ENCODE data around the gene SH3BGRL2.

- TF ChIP-seq CTCF (tag by site-specific recombination; IDR thresholded peaks at IDR 0.05) (no peak), ZNF792 (tag by site-specific recombination; IDR thresholded peaks at IDR 0.05) (no peak), ZNF391 (tag by site-specific recombination; IDR thresholded peaks at IDR 0.05; ENCODE audit: borderline replicate concordance, low read depth) (no peak), ZNF335 (tag by site-specific recombination; conservative IDR thresholded peaks at IDR 0.05) (no peak), PRDM10 (tag by site-specific recombination; IDR thresholded peaks at IDR 0.05) (peak; percentile 77), ZNF302 (tag by site-specific recombination; IDR thresholded peaks at IDR 0.05; ENCODE audit: low read depth) (no peak), ATF2 (tag by site-specific recombination; IDR thresholded peaks at IDR 0.05; ENCODE audit: low read depth) (no peak), ZNF223 (tag by site-specific recombination; IDR thresholded peaks at IDR 0.05) (no peak), MEIS1 (CRISPR knock-in tag; IDR thresholded peaks at IDR 0.05; ENCODE audit: borderline replicate concordance) (no peak), ZBTB8A (tag by site-specific recombination; IDR thresholded peaks at IDR 0.05) (no peak)
These were observed 698 bp upstream of the SH3BGRL2 start for GRCh38 chr6:79630380-79630882.
